ENCODE measurements around the gene SCN9A.

- TF ChIP-seq CTCF (conservative IDR thresholded peaks at IDR 0.05 in 1 of 2, IDR thresholded peaks at IDR 0.05 in 1 of 2; ENCODE audit: low read depth in 1 of 2, low read length in 2 of 2) (no peak), EZH2 (IDR thresholded peaks at IDR 0.05; ENCODE audit: low read length, missing control alignments) (no peak)
Observed at GRCh38 chr2:166223298-166223697, 152.4 kb downstream of the SCN9A start.

All from fibroblast of lung (primary cell).